ENCODE measurements around the gene BMAL1.

The BMAL1 gene

GRCh38 chr11:13347901-13348300 is 70.3 kb downstream of the BMAL1 start:
- no peak for DNase-seq

GRCh38 chr11:13348305-13348704 is 70.7 kb downstream of the BMAL1 start:
- no peak for DNase-seq

- no peak for DNase-seq
Observed at GRCh38 chr11:13349046-13349445, 71.5 kb downstream of the BMAL1 start.

DNA sequence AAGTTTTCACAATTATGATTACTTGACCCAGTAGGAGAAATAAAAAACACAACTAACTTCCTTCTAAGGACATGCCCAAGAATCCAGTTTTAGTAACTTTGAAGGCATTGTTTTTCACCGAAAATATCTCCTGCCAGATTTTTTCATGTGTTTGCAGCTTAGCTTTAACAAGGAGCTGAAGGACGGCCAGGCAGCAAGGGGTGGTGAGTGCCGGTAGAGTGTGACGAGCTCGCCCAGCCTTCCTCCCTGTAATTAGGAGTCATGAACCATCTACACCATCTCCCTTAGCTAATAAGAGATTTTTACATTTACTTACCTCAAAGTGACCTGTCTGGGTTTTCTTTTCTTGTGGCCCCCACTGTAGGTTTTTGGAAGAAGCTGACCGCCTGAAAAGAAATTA is 72.0 kb downstream of the BMAL1 start:
- no peak for DNase-seq

- no peak for DNase-seq
Observed at GRCh38 chr11:13352711-13353110, 75.1 kb downstream of the BMAL1 start.

DNA sequence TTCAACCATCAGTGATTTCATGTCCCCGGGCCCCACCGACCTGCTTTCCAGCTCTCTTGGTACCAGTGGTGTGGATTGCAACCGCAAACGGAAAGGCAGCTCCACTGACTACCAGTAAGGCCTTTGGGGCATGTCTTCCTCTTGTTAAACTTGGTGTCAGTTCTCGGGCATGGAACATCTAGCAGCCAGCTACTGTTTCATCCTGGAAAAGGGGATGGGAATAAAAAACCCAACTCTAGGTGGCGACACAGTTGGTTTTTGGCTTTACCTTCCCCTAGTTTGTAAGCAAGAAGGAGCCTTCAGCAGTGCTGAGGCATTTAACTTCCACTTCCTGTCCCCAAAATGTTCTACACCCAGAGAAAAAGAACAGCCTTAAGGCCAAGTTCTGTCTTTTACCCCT is 76.7 kb downstream of the BMAL1 start:
- no peak for DNase-seq

- DNase-seq, result no peak
Observed at GRCh38 chr11:13355191-13355590, 77.6 kb downstream of the BMAL1 start.

DNA sequence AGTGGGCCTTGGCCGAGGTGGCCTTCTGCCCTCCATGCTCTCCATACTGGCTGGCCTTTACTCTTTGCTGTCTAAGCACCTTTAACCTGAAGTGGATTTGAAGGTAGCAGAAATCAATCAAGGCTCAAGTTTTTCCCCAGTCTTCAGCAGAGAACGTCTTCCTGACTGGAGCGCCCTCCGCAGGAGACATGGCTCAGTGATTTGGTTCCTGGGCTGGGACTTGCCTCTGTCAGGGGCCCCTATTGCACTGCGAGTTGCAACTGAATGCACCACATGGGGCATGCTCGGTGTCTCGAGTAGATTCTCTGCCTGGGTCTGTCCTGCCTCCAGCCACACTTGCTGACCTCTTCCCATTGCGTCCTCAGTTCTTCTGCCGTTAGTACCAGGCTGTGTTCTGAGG is 79.6 kb downstream of the BMAL1 start:
- no peak for DNase-seq

DNA sequence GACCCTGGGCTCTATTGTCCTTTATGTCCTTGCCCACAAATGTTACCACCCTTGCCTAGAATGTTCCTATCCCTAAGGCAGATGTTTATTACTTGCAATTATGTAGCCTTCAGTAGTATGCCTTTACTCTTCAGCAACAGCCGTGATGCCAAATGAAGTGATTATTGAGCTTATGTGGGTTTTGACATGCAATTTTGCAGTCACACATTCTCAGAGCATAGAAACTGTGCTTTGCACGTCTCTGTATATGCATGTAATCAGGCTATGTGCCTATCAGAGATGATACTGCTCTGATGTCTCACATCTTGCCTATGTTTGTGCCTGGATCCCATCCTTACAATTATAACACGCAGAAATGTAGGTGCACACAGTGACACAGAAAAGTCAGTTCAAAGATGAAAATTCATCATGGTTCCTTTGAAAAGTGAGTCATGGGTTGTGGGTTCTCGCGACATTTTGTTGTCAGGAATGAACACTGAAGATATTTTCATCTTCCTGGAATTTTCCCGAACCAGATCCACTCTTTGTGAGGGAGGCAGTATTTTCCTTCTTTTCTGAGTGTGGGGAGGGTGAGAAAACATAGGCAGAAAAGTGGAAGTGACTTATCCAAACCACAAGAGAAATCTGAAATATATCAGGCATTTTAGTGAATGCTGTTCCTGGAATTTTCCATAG is 81.1 kb downstream of the BMAL1 start:
- DNase-seq, result no peak

DNA sequence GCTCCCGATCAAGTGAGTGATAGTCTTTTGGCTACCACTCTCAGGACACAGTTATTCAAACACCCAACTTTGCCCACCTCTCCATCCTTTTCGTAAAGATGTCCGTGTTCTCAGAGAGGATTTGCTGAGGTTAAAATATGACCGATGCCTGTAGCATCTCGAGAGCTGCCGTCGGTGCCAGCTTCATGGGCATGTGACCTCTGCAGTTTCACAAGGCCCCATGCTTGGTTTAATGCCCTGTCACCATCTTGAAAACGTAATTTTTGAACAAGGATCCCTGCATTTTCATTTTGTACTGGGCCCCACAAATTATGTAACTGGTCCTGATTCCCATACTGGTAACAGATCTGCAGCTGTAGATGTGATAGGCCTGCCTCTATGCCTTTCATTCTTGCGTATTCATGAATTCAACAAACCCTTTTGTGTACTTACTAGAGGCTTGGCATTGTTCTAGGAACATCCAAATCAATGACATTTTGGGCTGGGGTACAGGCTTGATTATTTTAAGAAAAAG is 85.1 kb downstream of the BMAL1 start:
- DNase-seq, result no peak

DNA sequence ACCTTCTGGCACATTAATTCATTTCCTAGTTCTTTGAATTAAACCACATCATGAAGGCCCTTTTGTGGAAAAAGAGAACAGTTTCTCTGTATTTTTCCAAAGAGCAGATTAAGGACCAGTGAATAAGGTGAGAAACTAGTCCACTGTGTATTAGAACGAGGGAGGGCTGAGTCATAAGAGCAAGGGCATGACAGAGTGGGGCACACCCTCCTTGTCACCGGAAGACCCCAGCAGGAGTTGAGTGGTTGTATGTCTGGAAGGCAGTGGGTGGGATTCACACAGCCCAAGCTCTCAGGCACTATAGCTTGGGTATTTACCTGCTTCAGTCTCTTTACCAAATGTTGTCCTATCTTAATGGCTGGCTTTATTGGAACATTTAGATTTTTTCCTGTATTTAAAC is 86.8 kb downstream of the BMAL1 start:
- DNase-seq, result no peak

GRCh38 chr11:13366266-13367026 is 88.9 kb downstream of the BMAL1 start:
- no peak for DNase-seq

DNA sequence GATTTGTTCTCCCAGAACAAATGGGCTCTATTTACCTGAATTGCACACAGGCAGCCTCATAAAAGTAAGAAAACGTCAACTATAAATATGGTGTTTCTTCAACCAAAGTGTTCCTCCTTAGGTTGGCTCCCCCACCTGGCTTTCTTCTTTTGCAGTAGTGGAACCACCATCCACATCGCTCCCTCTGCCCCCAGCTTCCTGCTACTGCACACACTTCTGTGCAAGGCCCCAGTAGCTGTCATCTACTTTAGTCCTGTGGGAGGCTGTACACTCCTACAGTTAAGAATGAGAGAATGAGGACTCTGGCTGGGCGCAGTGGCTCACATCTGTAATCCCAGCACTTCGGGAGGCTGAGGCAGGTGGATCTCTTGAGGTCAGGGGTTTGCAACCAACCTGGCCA is 89.5 kb downstream of the BMAL1 start:
- no peak for DNase-seq

DNA sequence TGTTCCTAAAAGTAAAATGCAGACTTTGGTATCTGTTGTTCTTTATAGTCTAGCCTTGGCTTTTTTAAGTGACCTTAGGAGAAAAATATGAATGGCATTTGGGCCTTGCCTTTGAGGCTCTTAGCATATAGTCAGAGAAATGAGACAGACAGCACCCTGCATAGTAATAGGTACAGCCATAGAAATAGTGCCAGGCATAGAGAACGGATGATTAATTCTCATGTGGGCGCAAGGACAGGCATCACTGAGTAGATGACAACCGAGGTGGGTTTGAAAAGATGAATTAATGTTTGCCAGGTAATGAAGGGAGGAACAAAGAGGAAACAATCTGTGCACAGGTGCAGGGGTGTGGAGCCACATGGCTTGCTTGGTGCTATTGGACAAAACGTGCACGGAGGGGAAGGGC is 90.5 kb downstream of the BMAL1 start:
- no peak for DNase-seq

GRCh38 chr11:13373216-13373615 is 95.6 kb downstream of the BMAL1 start:
- DNase-seq, result no peak

GRCh38 chr11:13375798-13376197 is 98.2 kb downstream of the BMAL1 start:
- no peak for DNase-seq

DNA sequence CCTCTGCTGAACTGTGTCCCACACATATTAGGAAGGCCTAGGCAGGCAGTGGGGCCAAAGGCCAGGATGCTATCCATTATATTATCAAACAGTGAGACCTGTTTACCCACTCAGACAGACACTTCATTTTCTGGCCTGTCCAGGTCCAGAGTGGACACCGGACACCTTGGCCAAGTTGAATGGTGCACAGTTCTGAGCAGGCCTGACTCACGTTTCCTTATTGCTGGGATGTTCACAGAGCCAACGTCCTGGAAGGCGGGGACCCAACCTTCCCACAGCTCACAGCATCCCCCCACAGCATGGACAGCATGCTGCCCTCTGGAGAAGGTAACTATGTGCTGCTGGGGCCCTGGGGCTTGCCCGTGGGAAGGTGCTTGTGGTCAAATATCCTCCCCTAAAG is 98.8 kb downstream of the BMAL1 start:
- DNase-seq, result no peak

- no peak for DNase-seq
Observed at GRCh38 chr11:13376838-13377237, 99.2 kb downstream of the BMAL1 start.

DNA sequence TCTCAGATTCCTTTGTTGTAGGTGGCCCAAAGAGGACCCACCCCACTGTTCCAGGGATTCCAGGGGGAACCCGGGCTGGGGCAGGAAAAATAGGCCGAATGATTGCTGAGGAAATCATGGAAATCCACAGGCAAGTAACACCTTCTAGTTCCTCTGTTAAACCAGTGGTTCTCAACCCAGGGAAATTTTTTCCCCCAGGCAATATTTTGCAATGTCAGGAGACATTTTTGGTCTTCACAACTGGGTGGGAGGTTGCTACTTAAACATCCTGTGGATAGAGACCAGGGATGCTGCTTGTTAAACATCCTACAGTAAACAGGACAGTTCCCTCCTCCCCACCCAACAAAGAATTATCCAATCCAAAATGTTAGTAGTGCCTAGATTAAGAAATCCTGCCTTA is 100.7 kb downstream of the BMAL1 start:
- DNase-seq, result no peak

DNA sequence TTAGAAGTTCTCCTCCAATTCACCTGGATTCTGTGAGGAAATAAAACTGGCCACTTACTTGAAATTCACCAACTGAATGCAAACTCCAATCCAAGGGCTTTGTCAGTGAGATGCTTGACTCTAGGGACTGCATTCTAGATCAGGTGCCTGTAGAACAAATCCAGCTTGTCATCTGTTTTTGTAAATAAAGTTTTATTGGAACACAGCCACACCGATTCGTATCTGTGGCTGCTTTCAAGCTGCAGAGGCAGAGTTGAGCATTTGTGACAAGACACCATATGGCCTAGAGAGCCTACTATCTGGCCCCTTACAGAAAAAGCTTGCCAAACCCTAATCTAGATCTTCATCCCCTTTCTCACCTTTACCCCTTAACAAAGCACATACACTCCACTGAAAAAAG is 103.1 kb downstream of the BMAL1 start:
- no peak for DNase-seq

DNA sequence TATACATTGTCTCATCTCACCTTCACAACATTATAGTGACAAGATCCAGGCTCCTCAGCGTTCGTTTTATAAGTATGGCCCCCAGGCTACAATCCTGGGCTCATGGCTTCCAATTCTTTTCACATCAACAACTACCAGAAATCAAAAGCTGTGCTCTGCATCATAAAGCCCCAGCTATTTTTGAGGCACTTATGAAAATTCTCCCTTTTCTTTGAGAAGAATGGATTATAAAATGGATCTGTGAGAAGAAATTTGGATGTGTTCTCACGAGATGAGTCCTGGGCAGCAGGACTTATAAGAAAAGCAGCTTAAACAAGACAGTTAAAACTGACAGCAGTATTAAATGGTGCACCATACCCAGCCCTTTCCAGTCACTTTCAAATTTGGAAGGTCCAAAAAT is 105.2 kb downstream of the BMAL1 start:
- no peak for DNase-seq

- peak; percentile 18 for DNase-seq
Observed at GRCh38 chr11:13384908-13385640, 107.5 kb downstream of the BMAL1 start.

DNA sequence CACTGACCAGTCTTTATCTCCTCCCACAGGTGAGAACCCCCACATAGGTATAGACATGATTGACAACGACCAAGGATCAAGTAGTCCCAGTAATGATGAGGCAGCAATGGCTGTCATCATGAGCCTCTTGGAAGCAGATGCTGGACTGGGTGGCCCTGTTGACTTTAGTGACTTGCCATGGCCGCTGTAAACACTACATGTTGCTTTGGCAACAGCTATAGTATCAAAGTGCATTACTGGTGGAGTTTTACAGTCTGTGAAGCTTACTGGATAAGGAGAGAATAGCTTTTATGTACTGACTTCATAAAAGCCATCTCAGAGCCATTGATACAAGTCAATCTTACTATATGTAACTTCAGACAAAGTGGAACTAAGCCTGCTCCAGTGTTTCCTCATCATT is 109.0 kb downstream of the BMAL1 start:
- no peak for DNase-seq

GRCh38 chr11:13388741-13389140 is 111.2 kb downstream of the BMAL1 start:
- no peak for DNase-seq

All from COR-L47 (cell line).